Activated T-cell treated with anti-CD3 and anti-CD28 coated beads, Interleukin-2, amount 50 U/mL, for 24 hours (primary cell): ENCODE measurements around the gene AJUBA.
"Not testable (repeated sequence)": the region's sequence is repeated elsewhere in the genome, so short reads cannot be mapped to it uniquely, and the experiment has no call there.

ENCODE experiments used
- DNase-seq: peaks from one replicate; pipeline ENCODE4 v3.0.0-alpha.2; 2020
- H3K27ac Mint-ChIP-seq: 2 replicates; pipeline ENCODE4 v1.8.0; 2020; ENCODE audit warnings: mild to moderate bottlenecking, mixed read lengths
- H3K27me3 Mint-ChIP-seq: 2 replicates; pipeline ENCODE4 v1.8.0; 2020; ENCODE audit warnings: mixed read lengths
- H3K36me3 Mint-ChIP-seq: 2 replicates; pipeline ENCODE4 v1.8.0; 2020; ENCODE audit warnings: low read depth, mixed read lengths
- H3K4me1 Mint-ChIP-seq: 2 replicates; pipeline ENCODE4 v1.8.0; 2020; ENCODE audit warnings: low read depth, mixed read lengths
- H3K4me3 Mint-ChIP-seq: 2 replicates; pipeline ENCODE4 v1.8.0; 2020; ENCODE audit warnings: mild to moderate bottlenecking, moderate library complexity, mixed read lengths
- H3K9me3 Mint-ChIP-seq: 2 replicates; pipeline ENCODE4 v1.8.0; 2020; ENCODE audit warnings: mixed read lengths

Gene AJUBA

DNA sequence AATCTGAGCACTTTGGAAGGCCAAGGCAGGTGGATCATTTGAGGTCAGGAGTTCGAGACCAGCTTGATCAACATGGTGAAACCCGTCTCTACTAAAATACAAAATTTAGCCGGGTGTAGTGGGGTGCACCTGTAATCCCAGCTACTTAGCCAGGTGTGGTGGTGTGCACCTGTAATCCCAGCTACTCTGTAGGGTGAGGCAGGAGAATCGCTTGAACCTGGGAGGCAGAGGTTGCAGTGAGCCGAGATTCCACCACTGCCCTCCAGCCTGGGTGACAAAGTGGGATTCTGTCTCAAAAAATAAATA, 31.4 kb upstream of the AJUBA start:
- H3K9me3 Mint-ChIP-seq, H3K27me3 Mint-ChIP-seq, DNase-seq, H3K27ac Mint-ChIP-seq, H3K4me3 Mint-ChIP-seq, H3K36me3 Mint-ChIP-seq: not testable (repeated sequence)
- peaks cover 25% of the 10 kb centered on the region for H3K4me1 Mint-ChIP-seq

DNA sequence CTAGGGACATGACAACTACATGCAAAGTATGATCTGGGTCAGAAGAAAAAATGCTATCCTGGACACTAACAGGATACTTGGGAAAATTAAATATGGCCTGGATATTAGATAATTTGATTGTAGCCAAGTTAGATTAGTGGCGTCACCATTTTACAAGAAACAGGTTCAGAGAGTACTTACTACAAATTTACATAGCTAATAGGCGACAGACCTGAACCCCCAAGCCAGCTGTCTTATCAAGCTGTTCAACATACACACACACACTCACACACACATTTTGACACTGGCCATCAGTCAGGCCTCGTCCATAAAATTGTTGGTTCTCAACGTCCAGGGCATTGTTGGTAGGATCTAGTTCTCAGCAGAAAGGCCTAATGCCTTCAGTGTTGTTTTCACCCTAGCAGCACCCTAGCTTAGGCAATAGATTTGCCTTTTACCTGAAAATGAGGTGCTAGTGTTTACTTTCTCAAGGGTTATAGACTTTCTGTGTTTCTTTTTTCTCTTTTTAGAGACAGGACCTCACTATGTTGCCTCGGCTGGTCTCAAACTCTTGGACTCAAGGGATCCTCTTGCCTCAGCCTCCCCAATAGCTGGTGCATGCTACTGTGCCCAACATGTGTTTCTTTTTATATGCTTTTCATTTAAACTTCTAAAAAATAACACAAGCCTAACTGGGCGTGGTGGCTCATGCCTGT, 30.9 kb upstream of the AJUBA start:
- Mint-ChIP-seq H3K4me3 (no peak overlapping the region), H3K9me3 (no peaks in the 10 kb centered on the region), H3K27me3 (no peaks in the 10 kb centered on the region), H3K36me3 (peaks cover 2% of the 10 kb centered on the region), H3K27ac (no peak overlapping the region), H3K4me1 (peaks cover 30% of the 10 kb centered on the region)
- DNase-seq, result no peak

DNA sequence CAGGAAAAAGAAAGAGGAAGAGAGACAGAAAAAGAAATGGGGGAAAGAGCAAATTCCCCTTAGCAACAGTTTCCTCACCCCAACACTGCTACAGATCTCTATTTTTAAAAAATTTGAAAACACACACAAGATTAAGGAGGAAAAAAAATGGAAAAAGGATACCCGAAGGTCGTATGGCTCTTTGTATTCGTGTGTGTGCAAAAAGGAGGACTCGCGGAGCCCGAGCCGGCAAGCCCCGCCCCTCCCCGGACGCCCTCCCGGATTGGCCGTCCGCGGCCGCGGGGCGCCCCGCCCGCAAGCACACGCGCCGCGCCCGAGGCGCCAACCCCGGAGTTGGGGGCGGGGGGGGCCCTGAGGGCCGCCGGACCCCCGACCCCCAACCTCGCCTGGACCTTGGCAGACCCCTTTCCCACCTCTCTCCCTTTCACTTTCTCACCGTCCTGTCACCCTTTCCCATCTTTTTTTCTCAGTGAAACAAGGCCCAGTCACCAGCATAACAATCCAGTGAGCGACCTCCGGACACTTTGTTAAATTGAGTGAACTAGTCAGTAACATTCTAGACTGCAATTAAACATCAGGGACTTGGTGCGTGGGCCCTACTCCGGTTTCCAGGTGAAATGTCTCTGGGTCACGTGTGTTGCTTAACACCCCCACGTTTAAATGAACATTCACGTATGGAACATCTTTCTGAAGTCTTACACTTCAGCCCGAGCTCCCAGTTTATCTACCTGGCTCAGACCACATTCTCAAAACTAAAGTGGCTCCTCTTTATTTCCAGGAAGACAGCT, 27.8 kb upstream of the AJUBA start, which contains the start of gene C14orf93:
C14orf93 (minus strand) TSS at position 205 of the 788 bp plus-strand sequence. CDS start 11,120 bp downstream, outside the sequence.
- no peaks in the 10 kb centered on the region for H3K27me3 Mint-ChIP-seq
- peak within 1 kb of the TSS; percentile 86 for H3K4me3 Mint-ChIP-seq
- peaks cover 7% of the 10 kb centered on the region for H3K36me3 Mint-ChIP-seq
- peak within 1 kb of the TSS; percentile 97 for H3K27ac Mint-ChIP-seq
- DNase-seq, result peak; percentile 86
- no peaks in the 10 kb centered on the region for H3K9me3 Mint-ChIP-seq
- peaks cover 50% of the 10 kb centered on the region for H3K4me1 Mint-ChIP-seq

DNA sequence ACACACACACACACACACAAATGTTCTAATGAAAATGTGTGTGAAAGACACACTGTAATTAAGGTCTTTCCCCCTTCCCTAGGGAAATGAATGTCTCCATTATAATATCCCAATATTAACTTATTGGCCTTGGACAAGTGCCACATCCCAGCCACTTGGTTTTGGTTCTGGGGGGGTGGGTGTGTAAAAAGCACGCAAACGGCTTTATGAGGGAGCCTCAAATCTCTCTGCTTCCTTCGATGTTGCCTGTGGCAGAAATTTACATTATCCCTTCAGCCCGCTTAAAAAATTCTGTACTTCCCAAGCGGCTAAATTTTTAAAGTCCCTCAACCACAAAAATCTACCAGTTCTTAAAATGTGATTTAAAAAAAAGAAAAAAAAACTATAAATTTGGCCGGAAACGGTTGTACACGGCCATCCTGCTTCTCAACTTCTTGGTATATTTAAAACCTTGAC, 27.2 kb upstream of the AJUBA start:
- H3K4me1 Mint-ChIP-seq, result peaks cover 53% of the 10 kb centered on the region
- no peaks in the 10 kb centered on the region for H3K9me3 Mint-ChIP-seq
- H3K27me3 Mint-ChIP-seq, result no peaks in the 10 kb centered on the region
- peak overlapping the region; percentile 86 for H3K4me3 Mint-ChIP-seq
- peaks cover 7% of the 10 kb centered on the region for H3K36me3 Mint-ChIP-seq
- H3K27ac Mint-ChIP-seq, result peak overlapping the region; percentile 95
- DNase-seq, result no peak

DNA sequence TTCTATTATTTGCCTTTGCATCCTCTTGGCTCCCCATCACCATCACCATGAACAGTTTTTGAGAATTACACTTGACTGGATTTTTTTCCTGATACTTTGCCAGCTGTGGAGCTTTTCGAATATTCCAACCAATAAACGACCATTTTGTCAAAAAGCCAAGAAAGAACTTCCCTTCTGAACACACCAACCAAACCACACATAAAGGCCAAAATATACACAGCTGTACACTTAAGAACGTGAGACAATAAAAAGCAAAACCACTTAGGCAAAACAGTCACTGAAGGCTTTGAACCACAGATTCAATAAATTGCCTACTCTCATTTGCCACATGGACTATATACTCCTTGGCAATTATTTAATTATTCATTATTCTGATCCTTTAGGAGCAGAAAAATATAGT, 26.5 kb upstream of the AJUBA start:
- DNase-seq, result no peak
- Mint-ChIP-seq H3K27ac (peak overlapping the region; percentile 33), H3K4me3 (peak overlapping the region; percentile 86), H3K27me3 (no peaks in the 10 kb centered on the region), H3K36me3 (peaks cover 7% of the 10 kb centered on the region), H3K4me1 (peaks cover 53% of the 10 kb centered on the region), H3K9me3 (no peaks in the 10 kb centered on the region)

DNA sequence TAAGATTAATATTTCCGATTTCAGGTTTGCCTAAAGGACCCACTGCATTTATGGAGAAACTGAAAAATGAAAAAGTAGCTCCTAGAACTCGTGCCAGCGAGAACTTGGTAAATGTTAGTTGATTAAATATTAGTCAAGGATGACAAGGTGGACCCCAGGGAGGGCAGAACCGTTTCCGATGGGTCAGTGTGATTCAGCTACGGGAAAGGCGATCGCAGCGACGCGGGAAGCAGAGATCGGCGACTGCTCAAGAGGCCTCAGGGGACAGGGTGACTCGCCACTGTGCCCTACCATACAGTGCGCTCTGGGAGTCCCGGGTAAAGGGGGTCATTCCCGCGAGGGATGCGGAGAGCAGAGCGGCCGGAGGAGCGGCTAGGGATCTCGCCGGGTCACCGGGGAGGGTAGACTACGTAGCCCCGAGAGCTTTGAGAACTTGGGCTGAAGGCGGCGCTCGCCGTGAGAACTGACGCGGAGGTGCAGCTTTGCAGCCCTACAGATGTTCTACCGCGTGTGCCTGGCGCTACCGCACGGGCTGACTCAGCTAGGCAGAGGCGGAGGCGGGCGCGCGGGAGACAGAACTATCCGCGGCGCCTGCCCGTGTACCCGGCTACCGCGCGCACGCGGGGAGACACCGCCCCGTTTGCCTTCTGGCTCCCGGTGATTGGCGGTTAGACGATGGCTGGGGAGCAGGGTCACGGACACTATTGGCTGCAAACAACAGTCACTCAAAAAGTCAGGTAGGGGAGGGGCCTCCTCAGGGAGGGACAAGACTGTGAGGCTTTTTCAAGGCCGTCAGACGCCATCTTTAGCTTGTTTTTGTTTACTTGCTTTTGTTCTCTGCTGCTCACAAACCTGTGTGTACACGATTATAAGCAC, 24.4 kb upstream of the AJUBA start:
- Mint-ChIP-seq H3K36me3 (peaks cover 7% of the 10 kb centered on the region), H3K9me3 (no peaks in the 10 kb centered on the region), H3K27ac (peak overlapping the region; percentile 96), H3K27me3 (no peaks in the 10 kb centered on the region), H3K4me1 (peaks cover 53% of the 10 kb centered on the region), H3K4me3 (peak overlapping the region; percentile 88)
- peak; percentile 96 for DNase-seq

DNA sequence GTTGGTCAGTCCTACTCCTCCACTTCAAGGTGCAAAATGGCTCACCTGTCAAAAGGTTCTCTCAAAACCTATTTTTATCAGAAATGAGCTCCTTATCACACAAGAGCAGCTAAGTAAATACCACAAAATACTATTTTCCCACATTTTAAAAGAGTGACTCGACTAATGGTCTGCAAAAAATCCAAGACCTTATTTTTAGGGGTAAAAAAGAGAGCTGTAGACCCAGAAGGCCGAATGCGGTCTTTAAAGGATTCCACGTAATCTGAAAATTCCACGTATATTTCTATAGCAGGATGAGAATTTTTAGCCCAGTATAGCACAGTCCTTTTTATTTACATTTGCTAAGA, 23.8 kb upstream of the AJUBA start:
- no peak for DNase-seq
- H3K36me3 Mint-ChIP-seq, result peaks cover 7% of the 10 kb centered on the region
- peaks cover 51% of the 10 kb centered on the region for H3K4me1 Mint-ChIP-seq
- H3K27me3 Mint-ChIP-seq, result no peaks in the 10 kb centered on the region
- H3K4me3 Mint-ChIP-seq, result peak overlapping the region; percentile 88
- no peaks in the 10 kb centered on the region for H3K9me3 Mint-ChIP-seq
- peak overlapping the region; percentile 96 for H3K27ac Mint-ChIP-seq

DNA sequence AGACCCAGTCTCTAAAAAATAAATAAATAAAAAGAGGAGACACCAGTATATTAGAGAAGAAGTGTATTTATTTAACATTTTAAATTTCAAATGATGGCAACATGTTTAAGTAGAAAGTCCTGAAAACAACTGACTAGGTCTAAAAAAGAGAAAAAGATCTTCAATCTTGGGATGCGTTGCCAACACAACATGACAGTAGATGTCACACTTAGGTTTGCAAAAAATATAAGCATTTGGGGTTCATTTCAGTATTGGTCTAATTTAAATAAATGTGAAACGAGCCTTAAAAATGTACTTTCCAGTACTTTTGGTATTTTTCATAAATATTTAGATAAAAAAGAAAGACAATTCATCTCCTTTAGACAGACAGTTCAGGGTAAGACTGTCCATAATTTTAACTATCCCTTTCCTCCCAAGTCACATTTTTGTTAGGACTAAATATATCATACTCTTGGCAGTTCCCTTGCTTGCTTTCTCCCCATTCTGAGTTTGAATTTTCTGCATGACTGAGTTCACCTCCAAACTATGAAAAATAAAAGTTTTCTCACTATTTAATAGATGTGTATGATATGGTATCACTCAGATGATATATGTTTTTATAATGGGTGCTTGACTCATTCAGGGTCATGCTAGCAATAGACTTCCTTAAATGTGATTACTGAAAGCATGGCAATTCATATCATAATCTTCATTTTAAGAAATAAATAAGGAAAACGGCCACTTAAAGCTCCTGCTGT, 23.3 kb upstream of the AJUBA start:
- H3K4me3 Mint-ChIP-seq, result peak overlapping the region; percentile 88
- H3K27me3 Mint-ChIP-seq, result no peaks in the 10 kb centered on the region
- no peak for DNase-seq
- H3K4me1 Mint-ChIP-seq, result peaks cover 56% of the 10 kb centered on the region
- H3K9me3 Mint-ChIP-seq, result no peaks in the 10 kb centered on the region
- H3K27ac Mint-ChIP-seq, result peak overlapping the region; percentile 96
- H3K36me3 Mint-ChIP-seq, result peaks cover 7% of the 10 kb centered on the region

DNA sequence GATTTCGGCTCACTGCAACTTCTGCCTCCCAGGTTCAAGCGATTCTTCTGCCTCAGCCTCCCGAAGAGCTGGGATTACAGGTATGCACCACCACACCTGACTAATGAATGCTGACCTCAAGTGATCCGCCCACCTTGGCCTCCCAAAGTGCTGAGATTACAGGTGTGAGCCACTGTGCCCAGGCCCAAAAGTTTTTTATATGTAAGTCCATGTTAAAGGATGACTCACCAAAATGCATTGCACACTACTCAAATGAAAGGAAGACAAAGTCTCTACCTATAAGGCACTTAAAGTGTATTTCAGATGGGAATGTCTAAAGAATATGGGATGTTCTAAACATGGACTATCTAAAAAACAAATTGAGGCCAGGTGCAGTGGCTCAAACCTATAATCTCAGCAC, 21.9 kb upstream of the AJUBA start:
- not testable (repeated sequence) for H3K27ac Mint-ChIP-seq, H3K27me3 Mint-ChIP-seq, DNase-seq, H3K4me3 Mint-ChIP-seq, H3K9me3 Mint-ChIP-seq, H3K36me3 Mint-ChIP-seq
- H3K4me1 Mint-ChIP-seq, result peaks cover 45% of the 10 kb centered on the region

DNA sequence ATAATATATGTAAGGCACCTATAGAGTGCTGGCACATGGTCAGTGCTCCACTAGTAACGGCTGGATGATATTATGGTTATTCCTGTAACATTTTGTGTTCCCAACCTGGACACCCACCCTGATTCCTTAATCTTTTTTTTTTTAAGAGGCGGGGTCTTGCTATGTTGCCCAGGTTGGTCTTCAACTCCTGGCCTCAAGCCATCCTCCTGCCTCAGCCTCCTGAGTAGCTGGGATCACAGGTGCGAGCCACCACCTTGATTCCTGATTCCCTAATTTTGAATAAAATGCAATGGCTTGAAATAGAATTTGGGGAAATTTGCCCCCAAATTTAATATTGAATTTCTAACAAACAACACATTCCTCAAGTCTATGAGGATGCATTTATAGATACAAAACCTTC, 20.2 kb upstream of the AJUBA start:
- H3K27ac Mint-ChIP-seq, result no peak overlapping the region

DNA sequence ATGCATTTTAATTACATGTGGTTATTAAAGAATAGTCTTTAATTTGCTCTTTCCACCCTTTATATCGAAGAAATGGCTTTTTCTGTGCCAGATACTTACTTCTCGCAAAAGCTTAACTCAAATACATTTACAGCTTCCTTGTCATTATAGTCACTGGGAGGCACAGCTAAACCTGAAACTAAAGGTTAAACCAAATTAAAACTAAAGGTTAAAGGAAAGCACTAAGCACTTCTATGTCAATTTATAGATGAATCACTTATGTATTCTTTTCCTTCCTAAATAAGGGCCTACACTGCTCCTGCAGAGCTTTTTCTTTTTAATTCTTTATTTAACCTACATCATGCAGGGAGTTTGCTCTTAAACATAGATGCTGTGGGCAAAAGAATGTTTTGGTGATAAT, 18.5 kb upstream of the AJUBA start:
- Mint-ChIP-seq H3K4me1 (peaks cover 12% of the 10 kb centered on the region), H3K27me3 (no peaks in the 10 kb centered on the region), H3K36me3 (no peaks in the 10 kb centered on the region), H3K4me3 (no peak overlapping the region), H3K9me3 (no peaks in the 10 kb centered on the region), H3K27ac (no peak overlapping the region)
- no peak for DNase-seq

More for the DNA sequence above, 20.2 kb upstream of the AJUBA start:
- peaks cover 5% of the 10 kb centered on the region for H3K36me3 Mint-ChIP-seq
- no peaks in the 10 kb centered on the region for H3K27me3 Mint-ChIP-seq
- peaks cover 29% of the 10 kb centered on the region for H3K4me1 Mint-ChIP-seq
- H3K9me3 Mint-ChIP-seq, result no peaks in the 10 kb centered on the region
- H3K4me3 Mint-ChIP-seq, result no peak overlapping the region
- no peak for DNase-seq

DNA sequence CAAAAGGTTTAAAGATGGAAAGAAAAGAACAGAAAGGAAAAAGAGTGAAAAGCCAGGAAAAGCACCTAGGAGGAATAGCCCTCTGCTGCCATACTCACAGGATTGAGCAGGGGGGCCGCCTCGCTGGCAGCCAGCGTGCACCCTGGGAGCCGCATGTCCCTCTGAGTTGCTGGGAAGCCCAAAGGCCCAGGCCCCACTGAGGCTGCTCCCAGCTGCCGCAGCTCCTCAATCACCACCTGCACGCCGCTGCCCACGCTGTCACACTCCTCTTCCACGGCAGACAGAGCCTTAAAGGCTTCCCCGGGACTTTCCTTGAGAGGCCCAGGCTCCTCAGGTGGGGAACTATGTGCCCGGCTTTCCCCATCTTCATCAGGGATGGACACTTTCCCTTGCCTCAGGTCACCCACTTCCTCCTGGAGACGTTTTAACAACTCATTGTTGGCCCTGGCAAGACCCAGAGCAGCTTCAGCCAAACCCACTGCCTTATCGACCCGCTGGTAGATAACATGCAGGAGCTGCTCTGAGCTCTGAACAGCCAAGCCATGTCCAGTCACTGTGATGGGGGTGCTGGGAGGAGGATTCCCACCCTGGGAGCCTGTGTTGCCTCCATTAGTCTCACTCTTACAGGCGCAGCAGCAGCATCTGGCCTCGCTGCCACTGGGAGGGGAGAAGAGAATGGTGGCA, 16.1 kb upstream of the AJUBA start:
- no peak overlapping the region for H3K4me3 Mint-ChIP-seq
- no peaks in the 10 kb centered on the region for H3K36me3 Mint-ChIP-seq
- H3K9me3 Mint-ChIP-seq, result no peaks in the 10 kb centered on the region
- peaks cover 7% of the 10 kb centered on the region for H3K4me1 Mint-ChIP-seq
- no peak overlapping the region for H3K27ac Mint-ChIP-seq
- H3K27me3 Mint-ChIP-seq, result no peaks in the 10 kb centered on the region
- DNase-seq, result peak; percentile 15

DNA sequence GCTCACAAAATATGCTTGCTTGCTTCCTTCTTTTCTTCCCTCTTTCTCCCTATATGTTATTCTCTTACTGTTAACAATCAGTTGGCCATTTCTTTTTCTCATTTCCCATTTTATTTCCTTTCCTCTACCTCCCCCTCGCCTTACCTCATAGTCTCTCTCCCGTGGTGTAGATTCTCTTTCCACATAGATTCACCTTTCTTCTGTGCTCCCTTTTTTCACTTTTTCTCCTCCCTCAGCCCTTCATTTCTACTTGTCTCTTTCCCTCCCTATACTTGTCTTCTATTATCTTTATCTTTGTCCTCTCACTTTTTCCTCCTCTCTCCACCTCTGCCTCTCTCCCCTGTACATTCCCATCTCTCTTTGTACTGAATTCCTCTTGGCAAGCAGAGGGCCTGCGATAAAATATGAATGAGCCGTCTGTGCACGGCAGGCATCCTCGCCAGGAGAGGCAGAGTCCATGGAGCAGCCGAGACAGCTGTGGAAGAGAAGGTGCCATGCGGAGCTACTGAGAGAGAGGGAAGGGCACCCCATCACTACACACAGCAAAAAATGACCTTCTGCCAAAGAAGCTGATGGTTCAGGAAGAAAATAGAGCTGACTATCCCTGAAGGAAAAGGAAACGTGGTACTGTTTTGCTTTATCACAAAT, 15.4 kb upstream of the AJUBA start:
- H3K36me3 Mint-ChIP-seq, result peaks cover 3% of the 10 kb centered on the region
- DNase-seq, result no peak
- no peaks in the 10 kb centered on the region for H3K9me3 Mint-ChIP-seq
- H3K27me3 Mint-ChIP-seq, result no peaks in the 10 kb centered on the region
- no peak overlapping the region for H3K4me3 Mint-ChIP-seq
- H3K4me1 Mint-ChIP-seq, result peaks cover 7% of the 10 kb centered on the region
- H3K27ac Mint-ChIP-seq, result no peak overlapping the region
